RWPE2 (cell line): Measurements from ENCODE around the gene TCF25.
A peak's percentile ranks its signal among the peaks of the same experiment; 100 is the strongest.

Source experiments
- ATAC-seq: fragments of 200-7000 bp; cut with Tn5 transposase; 3 replicates; pipeline ENCODE4 v1.9.1; 2021; ENCODE audit warnings: low read depth
- DNase-seq: peaks from one replicate; pipeline ENCODE4 v3.0.0-alpha.2; 2020; ENCODE audit warnings: low spot score
- H3K27ac ChIP-seq: fragments of 450-650 bp; 2 replicates; pipeline ENCODE4 v1.5.1; 2017; ENCODE audit warnings: mild to moderate bottlenecking; ENCODE audit not compliant: poor library complexity, severe bottlenecking
- H3K27me3 ChIP-seq: fragments of 250-450 bp; sonication (Bioruptor Pico); 2 replicates; pipeline ENCODE4 v1.5.1; 2021; ENCODE audit warnings: mild to moderate bottlenecking, moderate library complexity; ENCODE audit not compliant: insufficient read depth, poor library complexity, severe bottlenecking
- H3K36me3 ChIP-seq: fragments of 250-450 bp; sonication (Bioruptor Pico); 2 replicates; pipeline ENCODE4 v1.5.1; 2020; ENCODE audit warnings: low read depth, mild to moderate bottlenecking, moderate library complexity
- H3K4me1 ChIP-seq: fragments of 250-450 bp; sonication (Bioruptor Pico); 2 replicates; pipeline ENCODE4 v1.5.1; 2021; ENCODE audit warnings: mild to moderate bottlenecking, moderate library complexity; ENCODE audit not compliant: insufficient read depth, poor library complexity, severe bottlenecking
- H3K4me3 ChIP-seq: fragments of 250-450 bp; sonication (Bioruptor Pico); 2 replicates; pipeline ENCODE4 v1.5.1; 2021; ENCODE audit warnings: mild to moderate bottlenecking, moderate library complexity; ENCODE audit not compliant: severe bottlenecking
- H3K9me3 ChIP-seq: fragments of 250-450 bp; sonication (Bioruptor Pico); 2 replicates; pipeline ENCODE4 v1.5.1; 2021; ENCODE audit warnings: mild to moderate bottlenecking, moderate library complexity; ENCODE audit not compliant: severe bottlenecking
- TF ChIP-seq, protein P1 (sequence below): fragments of 450-650 bp; IDR thresholded peaks from one replicate; pipeline ENCODE4 v1.5.1; 2017; ENCODE audit warnings: mild to moderate bottlenecking, moderate library complexity; ENCODE audit not compliant: poor library complexity, severe bottlenecking

The TCF25 gene

DNA sequence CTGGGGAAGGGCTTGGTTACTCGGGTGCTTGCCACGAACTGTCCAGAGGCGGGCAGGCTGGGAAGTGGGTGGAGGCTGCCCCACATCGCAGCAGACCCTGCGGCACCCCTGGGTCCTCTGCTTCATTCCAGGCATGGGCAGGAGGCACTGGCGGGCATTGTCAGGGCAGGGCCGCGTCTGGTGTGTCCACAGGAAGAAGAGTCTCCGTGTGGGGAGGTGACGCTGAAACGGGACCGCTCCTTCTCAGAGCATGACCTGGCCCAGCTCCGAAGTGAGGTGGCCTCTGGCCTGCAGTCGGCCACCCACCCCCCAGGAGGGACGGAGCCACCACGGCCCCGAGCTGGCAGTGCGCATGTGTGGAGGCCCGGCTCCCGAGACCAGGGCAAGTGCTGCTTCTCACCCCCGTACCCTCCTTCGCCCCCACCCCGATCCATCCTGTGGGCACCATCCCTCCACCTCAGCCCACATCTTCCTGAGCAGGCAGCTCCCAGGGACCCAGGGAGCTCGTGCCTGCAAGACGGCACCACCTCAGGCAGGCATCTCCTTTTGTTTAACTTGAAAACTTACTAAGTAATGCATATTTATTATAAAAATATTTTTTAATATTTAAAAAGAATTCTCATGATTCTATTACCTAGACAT, 14.3 kb upstream of the TCF25 start:
- Histone ChIP-seq H3K4me3 (no peak overlapping the region), H3K9me3 (no peaks in the 10 kb centered on the region), H3K4me1 (peaks cover 10% of the 10 kb centered on the region), H3K27ac (no peak overlapping the region), H3K36me3 (no peaks in the 10 kb centered on the region), H3K27me3 (no peaks in the 10 kb centered on the region)
- ATAC-seq (no peak), DNase-seq (no peak)
- TF ChIP-seq, protein P1, sequence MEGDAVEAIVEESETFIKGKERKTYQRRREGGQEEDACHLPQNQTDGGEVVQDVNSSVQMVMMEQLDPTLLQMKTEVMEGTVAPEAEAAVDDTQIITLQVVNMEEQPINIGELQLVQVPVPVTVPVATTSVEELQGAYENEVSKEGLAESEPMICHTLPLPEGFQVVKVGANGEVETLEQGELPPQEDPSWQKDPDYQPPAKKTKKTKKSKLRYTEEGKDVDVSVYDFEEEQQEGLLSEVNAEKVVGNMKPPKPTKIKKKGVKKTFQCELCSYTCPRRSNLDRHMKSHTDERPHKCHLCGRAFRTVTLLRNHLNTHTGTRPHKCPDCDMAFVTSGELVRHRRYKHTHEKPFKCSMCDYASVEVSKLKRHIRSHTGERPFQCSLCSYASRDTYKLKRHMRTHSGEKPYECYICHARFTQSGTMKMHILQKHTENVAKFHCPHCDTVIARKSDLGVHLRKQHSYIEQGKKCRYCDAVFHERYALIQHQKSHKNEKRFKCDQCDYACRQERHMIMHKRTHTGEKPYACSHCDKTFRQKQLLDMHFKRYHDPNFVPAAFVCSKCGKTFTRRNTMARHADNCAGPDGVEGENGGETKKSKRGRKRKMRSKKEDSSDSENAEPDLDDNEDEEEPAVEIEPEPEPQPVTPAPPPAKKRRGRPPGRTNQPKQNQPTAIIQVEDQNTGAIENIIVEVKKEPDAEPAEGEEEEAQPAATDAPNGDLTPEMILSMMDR, result no peak

GRCh38 chr16:89859615-89860007, 13.8 kb upstream of the TCF25 start:
- Histone ChIP-seq H3K27me3 (no peaks in the 10 kb centered on the region), H3K4me1 (peaks cover 15% of the 10 kb centered on the region), H3K4me3 (no peak overlapping the region), H3K36me3 (no peaks in the 10 kb centered on the region), H3K9me3 (no peaks in the 10 kb centered on the region), H3K27ac (no peak overlapping the region)
- DNase-seq (no peak), ATAC-seq (no peak)
- TF ChIP-seq, protein P1, result no peak

DNA sequence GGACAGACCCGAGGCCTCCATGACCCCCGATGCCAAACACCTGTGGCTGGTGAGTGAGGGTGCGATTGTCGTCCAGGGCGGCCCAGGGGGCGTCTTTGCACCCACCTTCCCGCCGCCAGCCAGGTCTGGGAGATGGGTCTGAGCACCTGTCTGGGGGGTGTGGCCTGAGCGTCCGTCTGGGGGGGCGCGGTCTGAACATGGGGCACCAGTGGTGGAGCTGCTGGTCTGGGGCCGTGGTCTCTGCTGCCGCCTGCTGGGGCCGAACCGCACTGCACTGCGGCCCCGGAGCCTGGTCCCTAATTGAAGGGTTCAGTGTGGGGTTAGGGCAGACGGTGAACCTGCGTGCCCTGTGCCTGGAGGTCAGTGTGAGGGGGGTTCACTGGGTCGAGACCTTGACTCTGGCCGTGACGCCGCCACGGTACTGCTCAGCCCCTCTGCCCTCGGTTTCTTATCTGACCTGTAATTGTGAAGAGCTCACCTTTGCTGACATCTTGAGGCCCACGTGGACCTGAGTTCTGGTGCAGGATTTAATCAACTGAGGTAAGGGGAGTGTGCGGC, 12.6 kb upstream of the TCF25 start:
- H3K27me3 ChIP-seq, result no peaks in the 10 kb centered on the region
- no peaks in the 10 kb centered on the region for H3K9me3 ChIP-seq
- H3K36me3 ChIP-seq, result no peaks in the 10 kb centered on the region
- H3K27ac ChIP-seq, result no peak overlapping the region
- TF ChIP-seq, protein P1, result peak; percentile 98
- H3K4me3 ChIP-seq, result no peak overlapping the region
- ATAC-seq, result peak; percentile 77
- peaks cover 16% of the 10 kb centered on the region for H3K4me1 ChIP-seq
- peak; percentile 81 for DNase-seq

DNA sequence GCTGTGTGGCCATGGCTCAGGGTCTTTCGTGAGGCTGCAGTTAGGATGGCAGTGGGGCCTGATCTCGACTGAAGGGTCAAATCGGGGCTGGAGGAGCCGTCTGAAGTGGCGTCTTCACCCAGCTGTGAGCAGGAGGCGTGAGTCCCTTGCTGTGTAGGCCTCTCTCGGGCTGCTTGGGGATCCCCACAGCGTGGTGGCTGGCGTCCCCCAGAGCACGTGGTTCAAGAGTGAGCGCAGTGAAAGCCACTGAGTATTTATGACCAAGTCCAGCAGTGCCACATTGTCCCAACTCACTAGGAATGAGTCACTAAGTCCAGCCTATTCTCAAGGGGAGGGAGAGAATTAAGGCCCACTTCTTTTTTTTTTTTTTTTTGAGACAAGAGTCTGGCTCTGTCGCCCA, 11.7 kb upstream of the TCF25 start:
- Histone ChIP-seq H3K27me3 (no peaks in the 10 kb centered on the region), H3K4me3 (no peak overlapping the region), H3K36me3 (no peaks in the 10 kb centered on the region), H3K27ac (no peak overlapping the region), H3K9me3 (no peaks in the 10 kb centered on the region), H3K4me1 (peaks cover 16% of the 10 kb centered on the region)
- TF ChIP-seq, protein P1, result no peak
- no peak for ATAC-seq
- peak; percentile 51 for DNase-seq

- Histone ChIP-seq H3K9me3 (no peaks in the 10 kb centered on the region), H3K27me3 (no peaks in the 10 kb centered on the region), H3K4me1 (peaks cover 16% of the 10 kb centered on the region), H3K27ac (no peak overlapping the region), H3K36me3 (no peaks in the 10 kb centered on the region), H3K4me3 (no peak overlapping the region)
- no peak for ATAC-seq
- DNase-seq, result no peak
- TF ChIP-seq, protein P1, result no peak
These were observed 10.7 kb upstream of the TCF25 start for GRCh38 chr16:89862732-89863131.
